OCI-LY7 (cell line): Measurements from ENCODE around the gene OPTN. TPM values are rescaled to one million over a fixed set of nuclear protein-coding genes. Genes with fewer than 3 reads are reported as not detected.

Experiments
- BruUV-seq: library from RNA; stranded (reverse); fragments of 400-500 nt; replicated peaks from 2 replicates; lab custom pipeline; 2021; lab: Mats Ljungman, UMichigan
- CTCF ChIA-PET: fragments of 300-600 bp; sonication (Branson Sonifier 250); formaldehyde crosslinking; loops from one replicate; lab custom pipeline; 2022; ENCODE audit warnings: antibody characterized with exemption; ENCODE audit not compliant: unreplicated experiment; lab: Charles Lee
- POLR2A ChIA-PET: fragments of 300-600 bp; sonication (Branson Sonifier 250); formaldehyde crosslinking; loops from one replicate; lab custom pipeline; 2022; ENCODE audit warnings: antibody characterized with exemption; lab: Charles Lee
- DNase-seq: peaks from one replicate; pipeline ENCODE4 v3.0.0-alpha.2; 2015; ENCODE audit warnings: low spot score
- H2AFZ ChIP-seq: fragments of 200-600 bp; sonication (generic), shearing (Covaris generic); 2 replicates; pipeline ENCODE4 v1.6.1; 2014; ENCODE audit warnings: mild to moderate bottlenecking, antibody characterized with exemption, low read length, moderate library complexity
- H3K27ac ChIP-seq: fragments of 200-600 bp; sonication (generic); 2 replicates; pipeline ENCODE4 v1.5.1; 2014; ENCODE audit warnings: mixed run types, low read depth, mild to moderate bottlenecking, moderate library complexity, low read length, inconsistent platforms; ENCODE audit not compliant: poor library complexity, severe bottlenecking
- H3K36me3 ChIP-seq: fragments of 200-600 bp; sonication (generic); 2 replicates; pipeline ENCODE4 v1.6.1; 2014; ENCODE audit warnings: mild to moderate bottlenecking, antibody characterized with exemption, low read length, moderate library complexity, mixed read lengths; ENCODE audit not compliant: insufficient read depth
- H3K4me1 ChIP-seq: fragments of 200-600 bp; sonication (generic); 2 replicates; pipeline ENCODE4 v1.5.1; 2014; ENCODE audit warnings: mild to moderate bottlenecking, low read length; ENCODE audit not compliant: insufficient read depth, poor library complexity, severe bottlenecking
- H3K4me2 ChIP-seq: fragments of 200-600 bp; sonication (generic); 2 replicates; pipeline ENCODE4 v1.6.1; 2014; ENCODE audit warnings: mild to moderate bottlenecking, low read length
- H3K4me3 ChIP-seq: fragments of 200-600 bp; sonication (generic); 2 replicates; pipeline ENCODE4 v1.5.1; 2014; ENCODE audit warnings: mild to moderate bottlenecking, low read depth, low read length; ENCODE audit not compliant: poor library complexity, severe bottlenecking
- H3K79me2 ChIP-seq: fragments of 200-600 bp; sonication (generic); 2 replicates; pipeline ENCODE4 v1.6.1; 2016; ENCODE audit warnings: low read depth, mild to moderate bottlenecking, low read length, moderate library complexity, mixed read lengths; ENCODE audit not compliant: insufficient read depth
- H3K9me2 ChIP-seq: fragments of 200-600 bp; sonication (generic); 2 replicates; pipeline ENCODE4 v1.6.1; 2016; ENCODE audit warnings: mild to moderate bottlenecking, low read length, mixed read lengths; ENCODE audit not compliant: insufficient read depth
- H3K9me3 ChIP-seq: fragments of 200-600 bp; sonication (generic); 2 replicates; pipeline ENCODE4 v1.6.1; 2014; ENCODE audit warnings: mild to moderate bottlenecking, mixed run types, low read length, mixed read lengths
- H4K20me1 ChIP-seq: fragments of 200-600 bp; sonication (generic); 2 replicates; pipeline ENCODE4 v1.6.1; 2014; ENCODE audit warnings: mild to moderate bottlenecking, antibody characterized with exemption, low read length, moderate library complexity, mixed read lengths; ENCODE audit not compliant: insufficient read depth
- CTCF ChIP-seq: fragments of 200-600 bp; sonication (generic); conservative IDR thresholded peaks from 2 replicates; pipeline ENCODE4 v1.5.1; 2014; ENCODE audit warnings: mild to moderate bottlenecking, antibody characterized with exemption, low read length, moderate library complexity, mixed read lengths
- EZH2phosphoT487 ChIP-seq: fragments of 200-600 bp; sonication (generic); IDR thresholded peaks from 2 replicates; pipeline ENCODE4 v1.6.1; 2018; ENCODE audit warnings: low read depth, borderline replicate concordance, mild to moderate bottlenecking, mixed run types, antibody characterized with exemption, low read length, moderate library complexity, mixed read lengths
- intact Hi-C: fragments of 100-400 bp; cut with micrococcal nuclease; formaldehyde crosslinking; loops from one replicate; pipeline ENCODE4 v1.10.0; 2022; ENCODE audit not compliant: unreplicated experiment
- total RNA-seq, 2 experiments: library from RNA; depleted of rRNA in 1 of 2; stranded (reverse); fragments of >200 nt in 1 of 2; shearing (Covaris generic) in 1 of 2; gene quantifications; 2 replicates each; pipeline ENCODE4 v1.2.3, GENCODE V29; 2014 to 2022

Gene OPTN
- total RNA-seq, 2 experiments from 2014 or later: 0.60 to 3.6 TPM

- no peak overlapping the region for H2AFZ ChIP-seq
- no peaks in the 10 kb centered on the region for H3K4me1 ChIP-seq
- peaks cover 100% of the 10 kb centered on the region for H3K36me3 ChIP-seq
- intact Hi-C loops: no loop called here
- no peak overlapping the region for H3K27ac ChIP-seq
- no peak overlapping the region for H3K4me3 ChIP-seq
- no peaks in the 10 kb centered on the region for H3K9me3 ChIP-seq
- H3K4me2 ChIP-seq: no peak overlapping the region
- ChIA-PET POLR2A (interaction anchor here (0.6 to 0.7 kb wide), 2 partner anchors 10 kb away, joined by 3 to 4 read pairs; no protein-coding TSS in a partner anchor), CTCF (no interaction called here)
- no TSS peak for BruUV-seq
- H3K9me2 ChIP-seq: no peaks in the 10 kb centered on the region
- no peak for DNase-seq
- peaks cover 4% of the 10 kb centered on the region; the same call in 1 of the 2 replicates for H3K79me2 ChIP-seq
- H4K20me1 ChIP-seq: no peaks in the 10 kb centered on the region
- TF ChIP-seq CTCF (no peak), EZH2phosphoT487 (no peak)
Measured at GRCh38 chr10:13180788-13181187, 80.8 kb downstream of the OPTN start.

- peaks cover 100% of the 10 kb centered on the region for H3K36me3 ChIP-seq
- CTCF ChIA-PET: no interaction called here
- POLR2A ChIA-PET: no interaction called here
Measured at GRCh38 chr10:13182424-13182823, 82.5 kb downstream of the OPTN start.

More at GRCh38 chr10:13182424-13182823, 82.5 kb downstream of the OPTN start:
- H3K4me1 ChIP-seq: no peaks in the 10 kb centered on the region
- no peak overlapping the region for H3K4me3 ChIP-seq
- H3K9me2 ChIP-seq: no peaks in the 10 kb centered on the region
- BruUV-seq: no TSS peak
- no peak overlapping the region for H2AFZ ChIP-seq
- H3K4me2 ChIP-seq: no peak overlapping the region
- no peaks in the 10 kb centered on the region for H4K20me1 ChIP-seq
- H3K79me2 ChIP-seq: peaks cover 4% of the 10 kb centered on the region; the same call in 1 of the 2 replicates
- DNase-seq: no peak
- no peak overlapping the region for H3K27ac ChIP-seq
- intact Hi-C loops: no loop called here
- no peak for TF ChIP-seq EZH2phosphoT487
- no peak for TF ChIP-seq CTCF
- H3K9me3 ChIP-seq: no peaks in the 10 kb centered on the region
